Measurements from ENCODE around the gene B3GALT6. TPM values are rescaled to one million over a fixed set of nuclear protein-coding genes. Genes with fewer than 3 reads are reported as not detected.
A peak's percentile ranks its signal among the peaks of the same experiment; 100 is the strongest.

Gene B3GALT6
- 12.0 TPM for total RNA-seq (2013)
- polyA plus RNA-seq (1 to 10 TPM; 1.9 to 8.8 (median 7.2) TPM), polyA minus RNA-seq (18.0 and 29.1 TPM in 2 replicates), total RNA-seq (5.4 to 16.8 (median 10.3) reads per million in 11 experiments)

DNA sequence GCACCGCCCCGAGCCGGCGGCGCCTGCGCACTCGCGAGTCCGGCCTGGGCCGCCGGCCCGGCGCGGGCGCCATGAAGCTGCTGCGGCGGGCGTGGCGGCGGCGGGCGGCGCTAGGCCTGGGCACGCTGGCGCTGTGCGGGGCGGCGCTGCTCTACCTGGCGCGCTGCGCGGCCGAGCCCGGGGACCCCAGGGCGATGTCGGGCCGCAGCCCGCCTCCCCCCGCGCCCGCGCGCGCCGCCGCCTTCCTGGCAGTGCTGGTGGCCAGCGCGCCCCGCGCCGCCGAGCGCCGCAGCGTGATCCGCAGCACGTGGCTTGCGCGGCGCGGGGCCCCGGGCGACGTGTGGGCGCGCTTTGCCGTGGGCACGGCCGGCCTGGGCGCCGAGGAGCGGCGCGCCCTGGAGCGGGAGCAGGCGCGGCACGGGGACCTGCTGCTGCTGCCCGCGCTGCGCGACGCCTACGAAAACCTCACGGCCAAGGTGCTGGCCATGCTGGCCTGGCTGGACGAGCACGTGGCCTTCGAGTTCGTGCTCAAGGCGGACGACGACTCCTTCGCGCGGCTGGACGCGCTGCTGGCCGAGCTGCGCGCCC, at the start of gene B3GALT6:
B3GALT6 (plus strand) TSS at position 30 of the 588 bp plus-strand sequence; CDS start at position 72, 42 bp downstream.
- peak within 1 kb of the TSS; percentile 52 to 90 for H3K27ac ChIP-seq (ENCODE audit: low read depth in 1 of 2, low read length in 2 of 2)
- H3K9me3 ChIP-seq (replicated peaks in 1 of 2; ENCODE audit: control insufficient read depth in 1 of 2, insufficient read depth in 1 of 2, low read length in 2 of 2) = no peaks in the 10 kb centered on the region
- peak within 1 kb of the TSS; percentile 91 to 96 for H3K4me3 Mint-ChIP-seq
- H3K27me3 ChIP-seq (ENCODE audit: control insufficient read depth in 2 of 2, insufficient read depth in 2 of 2, low read length in 2 of 2) = no peaks in the 10 kb centered on the region
- peaks cover 33% of the 10 kb centered on the region for H3K4me1 Mint-ChIP-seq
- peaks cover 43% of the 10 kb centered on the region for H4K20me1 ChIP-seq (ENCODE audit: insufficient read depth, low read length)
- 8% methylated on average over 100 of the region's 100 CpGs for WGBS (ENCODE audit: insufficient coverage)
- peaks cover 0 to 9% (median 0%) of the 10 kb centered on the region in 3 donors for H3K27me3 Mint-ChIP-seq (ENCODE audit: low read depth in 3 of 3)
- peak within 1 kb of the TSS; percentile 97 for H3K9ac ChIP-seq (ENCODE audit: insufficient read depth, low read length, poor library complexity, severe bottlenecking)
- peak within 1 kb of the TSS; percentile 81 to 96 (median 86) for H3K27ac Mint-ChIP-seq
- peaks cover 22 to 40% of the 10 kb centered on the region in 2 donors for H3K36me3 Mint-ChIP-seq
- peak within 1 kb of the TSS; percentile 83 for H2AFZ ChIP-seq (ENCODE audit: insufficient read depth, low read depth, low read length, poor library complexity, severe bottlenecking)
- H3K4me1 ChIP-seq (ENCODE audit: control insufficient read depth in 1 of 2, insufficient read depth in 2 of 2, low read length in 2 of 2) = peaks cover 19 to 31% of the 10 kb centered on the region in 2 donors
- peak within 1 kb of the TSS; percentile 86 to 88 (median 87) for H3K4me3 ChIP-seq (replicated peaks in 1 of 3; ENCODE audit: low read depth in 2 of 3, low read length in 3 of 3)
- peaks cover 0 to 3% (median 0%) of the 10 kb centered on the region in 7 donors for H3K9me3 Mint-ChIP-seq
- peaks cover 21 to 24% of the 10 kb centered on the region in 2 donors for H3K36me3 ChIP-seq (replicated peaks in 1 of 2; ENCODE audit: control insufficient read depth in 1 of 2, insufficient read depth in 2 of 2, low read length in 2 of 2)
- peak in 2 of 3 donors; percentile 22 to 59 for DNase-seq
- TF ChIP-seq, protein P1, sequence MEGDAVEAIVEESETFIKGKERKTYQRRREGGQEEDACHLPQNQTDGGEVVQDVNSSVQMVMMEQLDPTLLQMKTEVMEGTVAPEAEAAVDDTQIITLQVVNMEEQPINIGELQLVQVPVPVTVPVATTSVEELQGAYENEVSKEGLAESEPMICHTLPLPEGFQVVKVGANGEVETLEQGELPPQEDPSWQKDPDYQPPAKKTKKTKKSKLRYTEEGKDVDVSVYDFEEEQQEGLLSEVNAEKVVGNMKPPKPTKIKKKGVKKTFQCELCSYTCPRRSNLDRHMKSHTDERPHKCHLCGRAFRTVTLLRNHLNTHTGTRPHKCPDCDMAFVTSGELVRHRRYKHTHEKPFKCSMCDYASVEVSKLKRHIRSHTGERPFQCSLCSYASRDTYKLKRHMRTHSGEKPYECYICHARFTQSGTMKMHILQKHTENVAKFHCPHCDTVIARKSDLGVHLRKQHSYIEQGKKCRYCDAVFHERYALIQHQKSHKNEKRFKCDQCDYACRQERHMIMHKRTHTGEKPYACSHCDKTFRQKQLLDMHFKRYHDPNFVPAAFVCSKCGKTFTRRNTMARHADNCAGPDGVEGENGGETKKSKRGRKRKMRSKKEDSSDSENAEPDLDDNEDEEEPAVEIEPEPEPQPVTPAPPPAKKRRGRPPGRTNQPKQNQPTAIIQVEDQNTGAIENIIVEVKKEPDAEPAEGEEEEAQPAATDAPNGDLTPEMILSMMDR (IDR thresholded peaks at IDR 0.05) = no peak
- H3K79me2 ChIP-seq (ENCODE audit: insufficient read depth, low read length) = peaks cover 64% of the 10 kb centered on the region
- intact Hi-C loops (cut with micrococcal nuclease) = loop anchor here in 1 of 2 donors (5.0 to 10.0 kb wide), 2 partner anchors 115 to 198 kb away; partner anchors contain the start of gene C1orf159
- H3K4me2 ChIP-seq (replicated peaks; ENCODE audit: extremely low read depth, low read length, poor library complexity, severe bottlenecking) = peak within 1 kb of the TSS; percentile 90

DNA sequence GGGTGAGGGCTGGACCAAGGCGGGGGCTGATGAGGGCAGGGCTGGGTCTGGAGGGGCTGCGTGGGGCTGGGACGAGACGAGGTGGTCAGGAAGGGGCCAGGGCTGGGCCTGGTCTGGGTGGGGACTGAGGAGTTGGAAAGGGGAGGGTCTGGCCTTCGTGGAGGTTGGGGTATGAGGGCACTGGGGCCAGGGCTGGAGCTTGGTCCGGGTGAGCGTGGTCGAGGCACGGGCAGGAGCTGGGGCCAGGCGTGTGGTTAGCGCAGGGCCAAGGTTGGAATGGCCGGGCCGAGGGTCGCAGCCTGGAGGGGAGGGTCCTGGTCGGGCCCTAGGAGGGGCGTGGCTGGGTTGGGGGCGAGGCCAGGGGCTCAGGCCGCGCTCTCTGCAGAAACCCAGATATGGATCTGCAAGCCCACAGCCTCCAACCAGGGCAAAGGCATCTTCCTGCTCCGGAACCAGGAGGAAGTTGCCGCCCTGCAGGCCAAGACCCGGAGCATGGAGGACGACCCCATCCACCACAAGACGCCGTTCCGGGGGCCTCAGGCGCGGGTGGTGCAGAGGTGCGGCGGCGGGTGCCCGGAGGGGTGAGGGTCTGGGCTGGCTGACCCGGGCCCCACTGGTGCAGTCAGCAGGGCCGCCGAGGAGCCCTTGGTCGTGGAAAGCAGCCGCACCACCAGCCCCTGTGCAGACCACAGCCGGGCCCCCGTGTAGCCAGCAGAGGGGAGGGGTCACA, 49.4 kb upstream of the B3GALT6 start:
- no peak overlapping the region for H3K9ac ChIP-seq (ENCODE audit: insufficient read depth, low read length, poor library complexity, severe bottlenecking)
- H3K4me3 Mint-ChIP-seq = no peak overlapping the region
- H3K9me3 ChIP-seq (replicated peaks in 1 of 2; ENCODE audit: control insufficient read depth in 1 of 2, insufficient read depth in 1 of 2, low read length in 2 of 2) = no peaks in the 10 kb centered on the region

More for the DNA sequence above, 49.4 kb upstream of the B3GALT6 start:
- Histone ChIP-seq H3K36me3 (replicated peaks in 1 of 2; ENCODE audit: control insufficient read depth in 1 of 2, insufficient read depth in 2 of 2, low read length in 2 of 2) (no peaks in the 10 kb centered on the region), H3K27ac (ENCODE audit: low read depth in 1 of 2, low read length in 2 of 2) (no peak overlapping the region), H3K4me3 (replicated peaks in 1 of 3; ENCODE audit: low read depth in 2 of 3, low read length in 3 of 3) (no peak overlapping the region), H2AFZ (ENCODE audit: insufficient read depth, low read depth, low read length, poor library complexity, severe bottlenecking) (peak overlapping the region; percentile 46), H3K4me1 (ENCODE audit: control insufficient read depth in 1 of 2, insufficient read depth in 2 of 2, low read length in 2 of 2) (peaks cover 0 to 2% of the 10 kb centered on the region in 2 donors), H4K20me1 (ENCODE audit: insufficient read depth, low read length) (no peaks in the 10 kb centered on the region), H3K27me3 (ENCODE audit: control insufficient read depth in 2 of 2, insufficient read depth in 2 of 2, low read length in 2 of 2) (no peaks in the 10 kb centered on the region), H3K79me2 (ENCODE audit: insufficient read depth, low read length) (no peaks in the 10 kb centered on the region), H3K4me2 (replicated peaks; ENCODE audit: extremely low read depth, low read length, poor library complexity, severe bottlenecking) (no peak overlapping the region)
- DNase-seq = no peak
- H3K4me1 Mint-ChIP-seq = no peaks in the 10 kb centered on the region
- WGBS (ENCODE audit: insufficient coverage) = 26% methylated on average over 38 of the region's 39 CpGs
- intact Hi-C loops (cut with micrococcal nuclease) = no loop called here
- H3K36me3 Mint-ChIP-seq = no peaks in the 10 kb centered on the region
- H3K9me3 Mint-ChIP-seq = peaks cover 0 to 2% (median 0%) of the 10 kb centered on the region in 7 donors
- TF ChIP-seq, protein P1 (IDR thresholded peaks at IDR 0.05) = no peak
- H3K27me3 Mint-ChIP-seq (ENCODE audit: low read depth in 3 of 3) = peaks cover 2 to 15% (median 3%) of the 10 kb centered on the region in 3 donors
- H3K27ac Mint-ChIP-seq = no peak overlapping the region

Data from CD14-positive monocyte (primary cell).